Activated CD4-positive, alpha-beta T cell treated with anti-CD3 and anti-CD28 coated beads, Interleukin-10, Interleukin-2, amounts not matched to agents 100 ng/mL and 50 ng/mL, durations not matched to agents 16 hours and 8 hours (primary cell): ENCODE results near the gene WDR47.
"Not testable (repeated sequence)": the region's sequence is repeated elsewhere in the genome, so short reads cannot be mapped to it uniquely, and the experiment has no call there.

Experiments used
- DNase-seq: peaks from one replicate; pipeline ENCODE4 v3.0.0-alpha.2; 2020

The WDR47 gene

GRCh38 chr1:109041621-109042468, at the start of gene WDR47:
WDR47 (minus strand) TSS chr1:109042102; CDS start chr1:109023512, 18,590 bp downstream.
- DNase-seq = peak; percentile 98

- peak; percentile 58 for DNase-seq
Measured at GRCh38 chr1:109091078-109091838, 49.4 kb upstream of the WDR47 start.

GRCh38 chr1:109090196-109091077, 48.5 kb upstream of the WDR47 start, which contains the start of gene TMEM167B:
TMEM167B (plus strand) TSS chr1:109090764; CDS start chr1:109090873, 109 bp downstream.
- DNase-seq = peak; percentile 92

GRCh38 chr1:109089242-109090015, 47.5 kb upstream of the WDR47 start:
- DNase-seq = peak; percentile 61

GRCh38 chr1:109084563-109085517, 42.9 kb upstream of the WDR47 start:
- DNase-seq = no peak

GRCh38 chr1:109083923-109084322, 42.0 kb upstream of the WDR47 start:
- DNase-seq = no peak

GRCh38 chr1:109083501-109083900, 41.6 kb upstream of the WDR47 start:
- no peak for DNase-seq

- no peak for DNase-seq
Measured at GRCh38 chr1:109080441-109081082, 38.7 kb upstream of the WDR47 start.

GRCh38 chr1:109079240-109079622, 37.3 kb upstream of the WDR47 start:
- no peak for DNase-seq

- DNase-seq = no peak
Measured at GRCh38 chr1:109078317-109078716, 36.4 kb upstream of the WDR47 start.

GRCh38 chr1:109075531-109076490, 33.9 kb upstream of the WDR47 start, which contains the start of gene TAF13:
TAF13 (minus strand) TSS chr1:109076003; CDS start chr1:109075947, 56 bp downstream.
- peak; percentile 95 for DNase-seq

GRCh38 chr1:109069294-109069693, 27.4 kb upstream of the WDR47 start:
- DNase-seq = no peak

GRCh38 chr1:109067883-109068282, 26.0 kb upstream of the WDR47 start:
- no peak for DNase-seq

GRCh38 chr1:109065137-109065536, 23.2 kb upstream of the WDR47 start:
- no peak for DNase-seq

GRCh38 chr1:109061183-109061582, 19.3 kb upstream of the WDR47 start:
- no peak for DNase-seq

- DNase-seq = no peak
Measured at GRCh38 chr1:109060707-109061106, 18.8 kb upstream of the WDR47 start.

GRCh38 chr1:109059026-109059425, 17.1 kb upstream of the WDR47 start:
- no peak for DNase-seq

GRCh38 chr1:109056064-109056463, 14.2 kb upstream of the WDR47 start:
- DNase-seq = no peak

GRCh38 chr1:109052145-109052544, 10.2 kb upstream of the WDR47 start:
- DNase-seq = not testable (repeated sequence)
